Left forelimb (tissue), 1 donor: ENCODE data around the gene SLC27A5.

Experiments
- DNase-seq: peaks from one replicate; pipeline ENCODE4 v3.0.0-alpha.2; 2018; ENCODE audit warnings: low spot score

The SLC27A5 gene, protein sequence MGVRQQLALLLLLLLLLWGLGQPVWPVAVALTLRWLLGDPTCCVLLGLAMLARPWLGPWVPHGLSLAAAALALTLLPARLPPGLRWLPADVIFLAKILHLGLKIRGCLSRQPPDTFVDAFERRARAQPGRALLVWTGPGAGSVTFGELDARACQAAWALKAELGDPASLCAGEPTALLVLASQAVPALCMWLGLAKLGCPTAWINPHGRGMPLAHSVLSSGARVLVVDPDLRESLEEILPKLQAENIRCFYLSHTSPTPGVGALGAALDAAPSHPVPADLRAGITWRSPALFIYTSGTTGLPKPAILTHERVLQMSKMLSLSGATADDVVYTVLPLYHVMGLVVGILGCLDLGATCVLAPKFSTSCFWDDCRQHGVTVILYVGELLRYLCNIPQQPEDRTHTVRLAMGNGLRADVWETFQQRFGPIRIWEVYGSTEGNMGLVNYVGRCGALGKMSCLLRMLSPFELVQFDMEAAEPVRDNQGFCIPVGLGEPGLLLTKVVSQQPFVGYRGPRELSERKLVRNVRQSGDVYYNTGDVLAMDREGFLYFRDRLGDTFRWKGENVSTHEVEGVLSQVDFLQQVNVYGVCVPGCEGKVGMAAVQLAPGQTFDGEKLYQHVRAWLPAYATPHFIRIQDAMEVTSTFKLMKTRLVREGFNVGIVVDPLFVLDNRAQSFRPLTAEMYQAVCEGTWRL

DNA sequence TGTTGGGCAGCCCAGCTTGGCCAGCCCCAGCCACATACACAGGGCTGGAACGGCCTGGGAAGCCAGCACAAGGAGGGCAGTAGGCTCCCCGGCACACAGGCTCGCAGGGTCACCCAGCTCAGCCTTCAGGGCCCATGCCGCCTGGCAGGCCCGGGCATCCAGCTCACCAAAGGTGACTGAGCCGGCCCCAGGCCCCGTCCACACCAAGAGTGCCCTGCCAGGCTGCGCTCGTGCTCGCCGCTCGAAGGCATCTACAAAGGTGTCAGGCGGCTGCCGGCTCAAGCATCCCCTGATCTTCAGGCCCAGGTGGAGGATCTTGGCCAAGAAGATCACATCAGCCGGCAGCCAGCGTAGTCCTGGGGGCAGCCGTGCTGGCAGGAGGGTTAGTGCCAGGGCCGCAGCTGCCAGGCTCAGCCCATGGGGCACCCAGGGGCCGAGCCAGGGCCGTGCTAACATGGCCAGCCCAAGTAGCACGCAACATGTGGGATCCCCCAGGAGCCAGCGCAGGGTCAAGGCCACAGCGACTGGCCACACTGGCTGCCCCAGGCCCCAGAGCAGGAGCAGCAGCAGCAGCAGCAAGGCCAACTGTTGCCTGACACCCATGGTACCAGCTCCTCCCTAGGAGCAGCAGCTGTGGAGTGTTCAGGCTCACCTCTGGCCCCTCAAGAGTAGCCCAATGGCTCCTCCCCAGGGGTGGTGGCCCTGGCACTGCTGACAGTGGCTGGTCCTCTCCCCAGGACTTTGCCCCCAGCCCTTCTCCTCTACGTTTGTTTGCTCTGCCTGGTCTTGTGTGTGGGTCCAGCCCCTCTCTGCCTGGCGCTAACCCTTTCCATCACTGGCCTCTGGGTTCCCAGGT lies at the start of gene SLC27A5:
Gene SLC27A5 (minus strand): TSS at position 640 of the 856 bp plus-strand sequence. CDS start 37 bp downstream, at position 603.
- DNase-seq, result no peak

DNA sequence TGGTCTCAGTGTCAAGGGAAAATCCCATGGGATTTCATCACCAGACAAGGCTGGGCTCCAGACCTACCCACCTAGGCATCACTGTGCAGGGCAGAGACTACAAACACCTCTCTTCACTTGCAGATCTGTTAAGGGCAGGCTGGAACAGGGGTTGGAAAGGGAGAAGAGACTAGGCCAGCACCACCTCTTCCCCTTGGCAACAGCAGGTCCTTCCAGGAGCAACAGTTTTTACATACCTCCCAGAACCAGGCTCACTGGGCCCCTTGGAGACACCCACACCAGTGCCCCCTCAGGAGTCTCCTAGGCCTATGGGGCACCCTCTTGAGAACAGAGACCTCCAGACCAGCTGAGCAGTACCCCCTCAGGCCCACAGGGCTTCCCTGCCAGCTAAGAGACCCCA lies 49.1 kb upstream of the SLC27A5 start:
- DNase-seq, result peak; percentile 51

DNA sequence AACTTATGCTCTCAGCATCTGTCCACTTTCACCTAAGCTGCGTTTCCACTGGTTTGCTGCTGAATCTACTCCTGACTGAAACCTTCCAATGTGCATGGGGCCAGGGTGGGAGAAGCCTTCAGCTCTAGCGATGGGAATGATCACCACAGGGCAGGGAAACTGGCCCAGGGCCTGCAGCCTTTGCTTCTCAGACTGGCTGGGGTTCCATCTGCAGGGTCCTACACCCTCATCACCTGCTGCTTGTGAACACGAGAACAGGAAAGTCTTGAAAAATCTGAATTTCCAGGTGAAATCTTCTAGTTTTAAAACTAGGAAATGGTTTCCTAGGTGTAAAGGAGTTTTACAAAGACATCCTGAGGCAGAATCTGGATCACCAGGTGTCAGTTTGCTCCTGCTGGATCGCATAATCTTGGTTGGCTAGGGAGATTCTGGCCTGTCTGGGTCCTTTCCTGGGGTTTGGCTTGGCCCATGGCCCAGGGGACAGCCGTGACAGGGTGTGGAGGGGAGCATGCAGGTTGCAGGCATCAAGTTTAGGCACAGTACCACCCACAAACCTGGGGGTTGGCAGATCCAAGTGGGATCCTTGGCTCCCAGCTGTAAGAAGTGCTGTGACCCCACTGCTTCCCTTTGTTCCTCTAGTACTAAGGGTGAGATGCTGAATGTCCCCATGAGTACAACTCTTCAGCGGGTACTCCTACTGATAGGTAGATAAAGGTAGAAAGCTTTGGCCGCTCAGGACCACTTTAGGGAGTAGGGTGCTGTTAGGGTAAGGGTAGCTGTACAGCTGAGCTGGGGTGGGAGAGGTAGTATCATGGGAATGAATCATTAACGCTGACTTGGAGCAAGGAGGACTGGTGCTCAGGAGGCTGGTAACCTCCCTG lies 48.5 kb upstream of the SLC27A5 start:
- DNase-seq, result peak; percentile 55

DNA sequence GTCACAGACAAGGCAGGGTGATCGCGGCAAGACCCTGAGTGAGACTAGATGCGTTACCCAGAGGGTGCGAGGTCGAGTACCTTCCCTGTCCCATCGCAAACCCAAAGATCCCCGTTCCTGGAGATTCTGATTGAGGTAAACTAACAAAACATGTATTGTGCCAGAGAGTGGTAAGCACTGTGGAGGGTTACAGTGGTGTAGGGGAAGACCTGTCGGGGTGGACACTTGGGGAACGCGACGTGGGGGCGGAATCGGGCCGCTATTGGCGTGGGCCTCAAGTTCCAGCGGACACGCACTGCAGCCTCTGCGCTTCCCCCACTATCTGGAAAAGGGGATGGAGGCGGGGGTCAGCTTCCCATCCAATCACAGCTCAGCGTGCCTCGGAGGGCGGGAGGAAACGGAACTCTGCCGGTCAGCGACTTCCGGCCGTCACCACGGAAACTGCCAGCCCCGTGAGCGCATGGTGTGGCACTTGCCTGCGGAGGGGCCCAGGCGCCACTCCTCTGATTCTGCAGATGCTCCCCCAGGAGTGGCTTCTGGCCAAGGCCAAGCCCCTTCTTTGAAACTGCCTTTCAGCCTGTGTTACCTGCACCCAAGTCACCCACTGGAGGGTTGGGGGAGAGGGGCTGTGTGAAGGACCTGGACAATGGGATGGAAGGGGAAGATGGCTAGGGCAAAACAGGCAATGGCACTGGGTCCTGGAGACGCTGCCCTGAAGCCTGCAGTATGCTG lies 47.6 kb upstream of the SLC27A5 start:
- peak; percentile 93 for DNase-seq

DNA sequence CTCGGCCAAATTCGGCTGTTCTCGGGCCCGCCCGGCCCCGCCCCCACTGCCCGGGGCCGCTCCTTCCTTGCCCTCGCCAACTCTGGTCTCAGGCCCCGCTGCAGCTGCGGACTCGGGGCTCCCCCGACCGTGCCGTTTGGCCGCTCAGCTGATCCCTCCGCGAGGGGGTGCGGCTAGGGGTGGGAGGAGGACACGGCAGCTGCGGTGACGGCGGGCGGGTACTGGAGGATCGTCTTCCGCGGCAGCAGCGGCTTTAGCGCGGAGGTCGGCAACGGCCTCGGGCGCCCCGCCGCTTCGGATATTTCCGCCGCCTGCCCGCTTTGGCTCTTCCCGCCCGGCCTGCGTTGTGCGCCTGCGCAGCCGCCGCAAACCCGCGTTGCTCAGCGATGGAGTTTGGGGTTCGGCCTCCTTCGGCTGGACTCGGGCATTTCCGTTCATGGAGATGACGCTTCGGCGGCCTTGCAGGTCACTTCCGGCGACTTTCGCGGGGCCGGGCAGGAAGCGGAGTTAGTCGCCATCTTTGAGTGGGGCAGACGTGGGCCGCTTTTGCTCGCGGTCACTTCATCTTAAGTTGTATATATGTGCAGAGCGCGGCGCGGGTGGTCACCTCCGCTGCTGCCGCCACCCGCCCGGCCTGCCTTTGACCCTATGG lies 47.0 kb upstream of the SLC27A5 start:
- peak; percentile 99 for DNase-seq

DNA sequence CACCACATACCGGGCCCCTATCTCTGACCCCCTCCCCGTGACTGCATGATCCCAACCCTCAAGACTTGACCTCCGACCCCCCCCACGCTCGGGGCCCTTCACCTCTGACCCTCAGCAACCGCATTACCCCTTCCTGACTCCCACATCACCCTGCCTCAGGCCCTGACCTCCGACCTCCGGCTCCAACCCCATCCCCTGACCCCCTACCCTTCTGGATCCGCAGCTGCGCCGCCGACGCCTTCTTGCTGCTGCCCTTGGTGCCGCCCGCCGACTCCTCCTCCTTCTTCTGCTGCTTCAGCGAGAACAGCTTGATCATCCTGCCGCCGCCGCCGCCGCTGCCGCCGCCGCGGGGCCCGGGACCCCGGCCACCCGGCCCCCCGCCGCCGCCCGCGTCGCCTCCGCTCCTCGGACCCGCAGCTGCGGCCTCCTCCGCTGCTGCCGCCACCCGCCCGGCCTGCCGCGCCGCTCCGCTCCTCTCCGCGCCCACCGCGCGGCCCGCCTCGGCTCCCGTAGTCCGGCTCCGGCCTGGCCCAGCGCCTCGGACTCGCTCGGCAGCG lies 46.4 kb upstream of the SLC27A5 start, which contains the start of gene UBE2M:
Gene UBE2M (minus strand): TSS at position 546 of the 557 bp plus-strand sequence. CDS start 230 bp downstream, at position 316.
- no peak for DNase-seq

DNA sequence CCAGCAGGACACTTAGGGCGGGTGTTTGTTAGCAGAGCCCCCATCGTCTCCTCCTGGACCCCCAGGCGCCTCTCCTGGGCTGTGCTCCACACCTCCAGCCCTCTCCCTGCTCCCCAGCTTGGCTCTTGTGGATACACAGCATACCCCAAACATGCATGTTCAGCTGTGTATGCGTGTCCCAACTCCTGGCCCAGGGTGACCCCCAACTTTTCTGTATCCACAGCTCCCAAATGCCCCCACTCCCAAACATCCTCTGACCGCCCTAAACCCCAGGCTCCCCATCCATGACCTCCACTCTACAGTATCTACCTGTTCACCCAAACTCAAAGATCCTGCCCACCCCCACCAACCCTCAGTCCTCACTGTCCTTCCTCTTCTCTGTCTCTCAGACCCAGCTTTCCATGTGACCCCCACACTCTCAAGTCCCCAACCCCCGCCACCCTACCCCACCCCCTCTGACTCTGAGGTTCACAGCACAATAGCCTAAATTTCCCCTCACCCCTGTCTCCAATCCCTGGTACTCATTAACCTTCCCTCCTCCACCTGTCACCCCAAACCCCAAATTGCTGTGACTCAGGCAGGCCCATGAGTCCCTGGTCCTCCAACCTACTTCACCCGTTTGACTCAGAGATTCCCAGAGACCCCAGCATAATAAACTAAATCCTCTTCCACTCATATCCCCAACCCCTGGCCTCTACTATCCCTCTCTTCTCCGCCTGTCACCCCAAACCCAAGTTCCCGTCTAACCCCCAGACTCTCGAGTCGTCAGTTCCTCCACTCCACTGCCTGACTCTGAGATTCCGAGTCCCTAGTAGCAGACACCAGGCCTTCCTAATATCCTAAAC lies 45.7 kb upstream of the SLC27A5 start:
- DNase-seq, result peak; percentile 57

DNA sequence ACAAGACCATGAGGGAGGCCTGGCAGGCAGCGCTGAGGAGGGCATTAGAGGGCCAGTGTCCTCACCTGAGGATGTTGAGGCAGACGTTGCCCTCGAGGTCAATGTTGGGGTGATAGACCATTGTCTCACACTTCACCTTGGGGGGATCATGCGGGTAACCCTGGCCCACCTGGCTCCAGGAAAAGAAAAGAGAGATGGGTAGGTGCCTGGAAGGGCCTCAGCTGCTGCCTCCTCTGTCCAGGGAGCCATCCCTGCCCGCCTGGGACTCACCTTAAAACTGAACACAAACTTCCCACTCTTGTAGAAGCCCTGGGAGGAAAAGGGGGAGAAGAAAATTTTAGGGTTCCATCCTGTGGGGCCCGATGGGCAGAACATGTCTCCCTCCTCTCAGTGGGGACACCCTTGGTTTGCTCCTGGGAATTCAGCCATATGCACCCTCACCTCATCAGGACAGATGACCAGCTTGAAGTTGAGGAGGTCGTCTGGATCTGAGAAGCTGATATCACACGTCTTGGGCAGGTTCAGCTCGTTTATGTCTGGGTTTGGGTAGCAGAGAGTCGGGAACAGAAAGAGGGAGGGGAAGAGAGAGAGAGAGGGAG lies 44.9 kb upstream of the SLC27A5 start:
- peak; percentile 55 for DNase-seq

DNA sequence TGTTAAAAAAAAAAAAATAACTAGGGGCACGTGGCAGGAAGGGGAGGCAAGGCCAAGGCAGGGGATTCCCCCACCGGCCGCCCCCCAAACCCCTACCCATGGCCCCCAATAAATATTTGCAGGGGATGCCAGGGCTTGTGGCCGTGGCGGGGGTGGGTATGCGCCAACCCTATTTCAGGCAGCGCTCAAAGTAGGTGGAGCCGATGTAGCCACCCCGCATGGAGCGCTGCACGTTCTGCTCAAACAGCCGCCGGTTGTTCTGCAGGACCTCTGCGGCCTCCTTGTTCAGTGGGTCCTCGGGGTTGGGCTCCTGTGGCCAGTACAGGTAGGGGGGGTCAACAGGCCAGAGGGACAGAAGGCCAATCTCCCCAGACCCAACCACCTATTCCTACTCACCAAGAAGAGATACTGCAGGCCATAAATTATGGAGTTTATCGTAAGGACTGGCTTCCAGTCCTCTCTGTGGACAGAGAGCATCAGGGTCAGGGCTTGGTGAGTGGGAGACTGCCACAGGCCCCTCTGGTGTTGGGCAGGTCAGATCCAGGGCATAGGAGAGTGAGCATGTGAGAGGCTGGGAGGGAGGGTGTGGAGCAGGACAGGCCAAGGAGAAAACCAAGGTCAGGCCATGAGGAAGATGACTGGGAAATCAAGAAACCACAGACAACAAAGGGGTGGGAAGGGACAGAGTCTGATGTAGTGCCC lies 44.3 kb upstream of the SLC27A5 start:
- DNase-seq, result peak; percentile 62

DNA sequence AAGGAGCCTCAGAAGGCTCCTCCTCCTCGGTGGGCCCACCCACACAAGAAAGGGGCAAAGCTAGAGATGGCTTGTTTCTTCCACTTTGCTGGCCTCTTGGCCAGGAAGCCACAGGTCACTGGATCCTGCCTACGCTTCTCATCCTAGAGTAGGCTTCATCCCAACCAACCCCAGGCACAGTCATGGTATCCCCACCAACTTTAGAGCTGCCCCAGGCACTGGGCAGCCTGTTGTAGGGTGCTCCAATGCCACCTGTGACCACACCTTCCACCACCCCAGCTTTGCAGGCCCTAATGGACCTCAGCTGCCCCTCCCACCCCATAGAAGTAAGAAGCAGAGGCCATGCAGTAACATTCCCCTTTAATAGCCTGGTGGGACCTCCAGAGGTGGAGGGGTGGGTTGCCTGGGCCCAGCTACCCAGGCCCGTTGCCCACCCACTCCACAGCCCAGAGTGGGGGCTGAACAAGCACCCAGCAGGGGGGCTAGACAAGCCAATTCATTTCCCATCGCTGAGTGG lies 43.6 kb upstream of the SLC27A5 start:
- no peak for DNase-seq

DNA sequence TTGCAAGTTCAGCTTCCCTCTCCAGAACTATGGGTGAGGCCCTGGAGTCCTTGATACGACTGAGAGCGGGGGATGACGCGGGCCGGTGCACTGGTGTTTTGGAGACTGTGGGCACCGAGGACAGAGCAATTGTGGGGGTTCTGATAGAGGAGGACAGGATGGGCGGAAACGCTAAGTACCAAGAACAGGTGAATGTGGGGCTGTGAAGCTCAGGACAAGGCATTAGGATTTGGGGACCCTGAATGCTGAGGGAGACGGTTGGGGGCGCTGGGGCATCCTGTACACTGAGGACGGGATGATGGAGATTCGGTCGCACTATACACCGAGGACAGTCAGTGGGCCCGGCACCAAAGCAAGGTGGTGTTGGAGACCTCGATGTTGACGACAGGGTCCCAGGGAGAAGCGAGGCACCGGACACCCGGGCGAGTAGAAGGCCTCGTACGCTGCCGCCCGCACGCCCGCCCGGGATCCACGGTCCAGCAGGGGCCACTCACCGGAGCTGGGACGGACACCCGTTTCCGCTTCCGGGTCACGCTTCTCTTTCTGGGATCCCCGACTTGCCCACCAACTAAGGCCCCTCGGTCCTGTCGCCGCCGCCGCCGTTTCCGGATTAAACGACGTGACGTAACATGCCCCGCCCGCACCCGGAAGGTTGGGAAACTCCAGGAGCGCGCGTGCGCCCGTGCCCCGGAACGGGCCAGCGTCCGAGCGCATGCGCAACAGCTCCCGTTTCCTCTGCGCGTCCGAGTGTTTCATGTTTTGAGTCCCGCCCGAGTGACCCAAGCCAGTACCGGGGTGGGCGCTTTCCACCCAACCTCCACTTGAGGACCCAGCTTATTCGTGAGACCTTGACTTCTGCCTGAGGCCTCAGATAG lies 42.9 kb upstream of the SLC27A5 start, which contains the start of gene CHMP2A:
Gene CHMP2A (minus strand): TSS at position 612 of the 875 bp plus-strand sequence. CDS start 893 bp downstream, outside the sequence.
- DNase-seq, result peak; percentile 98

DNA sequence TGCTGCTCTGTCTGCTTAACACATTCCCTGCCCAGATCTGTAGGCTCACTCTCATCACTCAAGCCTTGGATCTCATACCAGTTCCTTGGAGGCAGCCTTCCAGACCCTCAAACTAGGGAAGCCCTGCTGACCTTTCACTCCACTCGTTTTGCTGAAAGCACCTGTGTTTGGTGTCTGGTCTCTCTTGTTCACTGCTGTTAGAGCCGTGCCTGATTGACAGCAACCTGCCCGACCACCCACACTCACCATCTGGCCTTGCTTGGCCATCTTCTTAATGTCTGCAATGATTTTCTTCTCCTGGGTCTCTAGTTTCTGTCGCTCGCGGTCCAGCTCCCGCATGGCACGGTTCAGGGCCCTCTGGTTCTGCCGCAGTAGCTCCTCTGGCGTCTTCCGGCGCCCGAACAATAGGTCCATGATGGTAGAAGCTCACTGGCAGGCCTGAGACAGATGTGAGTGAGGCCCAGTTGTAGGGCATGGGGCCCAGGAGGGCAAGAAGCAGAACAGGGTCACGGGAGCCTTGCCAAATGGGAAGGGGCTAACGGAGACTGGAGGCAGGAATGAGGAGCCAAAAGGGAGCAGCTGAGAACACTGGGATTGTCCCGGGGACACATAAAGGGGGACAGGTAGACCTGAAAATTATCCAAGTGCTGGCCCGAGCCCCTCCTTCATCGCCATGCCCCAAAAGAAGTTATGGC lies 42.2 kb upstream of the SLC27A5 start:
- DNase-seq, result peak; percentile 65

DNA sequence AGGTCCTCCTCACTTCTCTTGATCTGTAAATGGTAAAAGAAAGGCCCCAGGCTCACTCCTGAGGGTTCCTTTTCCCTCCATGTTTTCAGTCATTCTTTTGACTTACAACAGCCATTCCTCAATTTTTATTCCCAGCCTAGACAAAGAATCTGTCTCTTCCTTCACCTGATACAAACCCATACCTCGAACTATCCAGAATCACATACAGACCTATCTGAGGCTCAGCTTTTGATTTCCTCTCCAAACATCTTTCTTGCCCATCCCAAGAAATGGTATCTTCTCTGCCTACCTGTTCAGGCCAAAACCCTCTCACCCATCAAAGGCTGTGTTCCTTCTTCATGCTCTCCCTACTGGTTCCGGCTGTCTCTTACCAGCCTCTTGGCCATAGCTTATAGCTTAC lies 40.9 kb upstream of the SLC27A5 start:
- DNase-seq, result no peak

DNA sequence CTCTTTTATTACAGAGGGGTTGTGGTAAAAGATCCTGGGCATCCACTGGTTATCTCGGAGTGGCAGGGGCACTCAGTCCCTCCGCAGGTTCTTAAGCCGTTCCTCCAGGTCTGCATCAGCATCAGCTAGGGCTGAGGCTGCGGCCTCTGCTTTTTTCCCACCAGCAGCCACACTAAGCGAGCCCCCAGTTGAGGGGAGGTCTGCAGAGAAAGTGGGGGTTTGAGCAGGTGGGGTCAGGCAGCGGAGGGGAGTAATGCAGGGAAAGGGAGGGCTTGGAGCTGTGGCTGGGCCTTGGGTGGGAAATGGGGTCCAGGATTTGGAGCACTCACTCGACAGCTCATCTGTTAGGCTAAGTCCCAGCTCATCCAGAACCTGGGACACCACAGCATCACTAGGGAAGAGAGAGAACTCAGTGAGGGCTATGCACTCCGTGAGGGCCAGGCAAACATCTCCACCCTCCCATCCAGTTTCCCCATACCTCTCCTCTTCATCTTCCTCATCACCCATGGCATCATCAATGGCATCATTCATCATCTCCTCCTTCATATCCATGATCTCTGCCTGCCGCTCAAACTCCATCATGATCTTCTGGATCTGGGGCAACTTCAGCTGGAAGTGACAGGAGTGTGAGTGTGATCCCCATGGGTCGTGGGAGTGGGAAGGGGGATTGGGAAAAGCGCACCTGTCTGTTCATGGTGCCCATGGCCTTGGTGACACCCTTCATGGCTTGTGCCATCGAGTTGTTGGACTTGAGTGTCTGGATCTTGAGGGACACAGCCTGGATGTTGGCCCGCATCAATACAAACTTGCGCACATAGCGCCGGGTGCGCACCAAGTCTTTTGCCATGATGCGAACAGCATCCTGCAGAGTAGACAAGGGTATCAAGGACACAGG lies 40.0 kb upstream of the SLC27A5 start:
- no peak for DNase-seq

DNA sequence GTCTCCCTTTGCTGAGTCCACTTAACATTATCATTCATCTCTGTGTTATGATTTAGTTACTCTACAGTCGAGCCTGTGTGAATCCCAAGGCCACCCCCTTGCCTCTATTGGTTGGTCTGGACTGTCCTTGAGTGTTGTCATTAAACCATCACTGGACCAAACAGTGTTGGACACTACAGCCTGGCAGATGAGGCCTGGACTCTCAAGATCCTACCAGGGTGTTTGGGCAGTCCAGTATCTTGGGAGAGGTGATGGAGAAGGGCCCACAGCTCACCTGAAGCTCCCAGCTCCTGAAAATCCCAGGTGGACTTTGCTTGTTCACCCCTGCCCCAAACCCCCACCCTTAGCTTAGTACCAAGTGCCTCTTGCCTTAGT lies 39.3 kb upstream of the SLC27A5 start:
- no peak for DNase-seq
